GM19395 (cell line): Measurements from ENCODE around the gene DMC1.
"Not testable (repeated sequence)": the region's sequence is repeated elsewhere in the genome, so short reads cannot be mapped to it uniquely, and the experiment has no call there.

Experiments
- ATAC-seq: cut with Tn5 transposase; IDR thresholded peaks from one replicate; pipeline ENCODE4 v1.9.1; 2021; ENCODE audit warnings: mild to moderate bottlenecking, moderate library complexity; ENCODE audit not compliant: unreplicated experiment

DMC1 gene, protein sequence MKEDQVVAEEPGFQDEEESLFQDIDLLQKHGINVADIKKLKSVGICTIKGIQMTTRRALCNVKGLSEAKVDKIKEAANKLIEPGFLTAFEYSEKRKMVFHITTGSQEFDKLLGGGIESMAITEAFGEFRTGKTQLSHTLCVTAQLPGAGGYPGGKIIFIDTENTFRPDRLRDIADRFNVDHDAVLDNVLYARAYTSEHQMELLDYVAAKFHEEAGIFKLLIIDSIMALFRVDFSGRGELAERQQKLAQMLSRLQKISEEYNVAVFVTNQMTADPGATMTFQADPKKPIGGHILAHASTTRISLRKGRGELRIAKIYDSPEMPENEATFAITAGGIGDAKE

GRCh38 chr22:38569972-38570778, at the start of gene DMC1:
Gene DMC1, minus strand, starts transcription at chr22:38570183. Its CDS starts 1,927 bp downstream, at chr22:38568256.
- ATAC-seq = no peak

- no peak for ATAC-seq
Observed at GRCh38 chr22:38618682-38619081, 48.7 kb upstream of the DMC1 start.

GRCh38 chr22:38618258-38618657, 48.3 kb upstream of the DMC1 start:
- ATAC-seq = no peak

DNA sequence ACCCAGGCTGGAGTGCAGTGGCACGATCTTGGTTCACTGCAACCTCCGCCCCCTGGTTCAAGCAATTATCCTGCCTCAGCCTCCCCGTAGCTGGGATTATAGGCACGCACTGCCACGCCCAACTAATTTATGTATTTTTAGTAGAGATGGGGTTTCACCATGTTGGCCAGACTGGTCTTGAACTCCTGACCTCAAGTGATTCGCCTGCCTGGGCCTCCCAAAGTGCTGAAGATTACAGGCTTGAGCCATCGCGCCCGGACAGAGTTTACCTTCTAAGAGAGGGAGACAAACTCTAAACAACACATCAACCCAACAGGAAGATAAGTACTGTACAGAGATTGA, 45.1 kb upstream of the DMC1 start:
- not testable (repeated sequence) for ATAC-seq

DNA sequence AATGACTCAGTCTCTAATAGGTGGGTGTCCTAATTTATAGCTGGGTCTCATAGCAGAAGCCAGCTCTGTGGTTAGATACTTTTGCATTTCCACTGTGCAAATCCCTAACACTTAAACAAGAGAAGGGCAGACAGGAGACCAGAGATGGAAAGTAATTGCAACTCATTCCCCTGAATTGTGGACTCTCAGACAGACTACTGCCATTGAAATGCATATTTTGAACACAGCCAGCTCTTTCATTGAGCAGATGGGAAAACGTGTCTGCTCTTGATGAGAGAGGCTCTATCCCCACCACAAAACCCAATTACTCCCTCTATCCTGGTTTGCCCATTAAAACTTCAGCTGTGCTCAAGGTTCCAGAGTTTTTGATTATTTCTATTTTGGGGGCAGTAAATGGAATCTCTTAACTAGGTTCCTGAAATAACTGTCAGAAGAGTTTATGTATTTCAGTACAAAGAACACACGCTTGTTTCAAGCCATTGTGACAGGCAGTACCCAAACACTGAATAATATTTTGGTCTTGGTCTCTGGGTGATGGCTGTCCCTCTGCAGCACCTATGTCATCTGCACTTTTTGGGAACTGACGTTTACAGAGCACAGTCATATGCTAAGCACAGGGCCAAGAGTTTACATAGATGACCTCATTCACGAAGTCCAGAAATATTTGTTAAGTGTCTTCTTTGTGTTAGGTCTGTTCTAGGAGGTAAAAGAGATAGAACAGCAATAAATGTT, 44.5 kb upstream of the DMC1 start:
- ATAC-seq = no peak

DNA sequence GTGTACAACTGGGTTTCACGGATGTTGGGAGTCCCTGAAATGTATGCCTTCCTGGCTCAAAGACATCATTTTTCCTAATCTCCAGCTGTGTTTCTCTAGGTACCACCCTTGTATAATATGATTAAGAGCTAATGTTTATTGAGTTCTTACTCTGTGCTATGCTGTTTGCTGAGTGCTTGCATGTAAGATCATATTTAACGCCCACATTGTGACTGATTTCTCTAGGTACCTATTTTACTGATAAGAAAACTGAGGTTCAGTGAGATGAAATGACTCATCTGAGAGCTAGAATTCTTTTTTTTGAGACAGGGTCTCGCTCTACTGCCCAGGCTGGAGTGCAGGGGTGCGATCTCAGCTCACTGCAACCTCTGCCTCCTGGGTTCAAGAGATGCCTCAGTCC, 43.6 kb upstream of the DMC1 start:
- ATAC-seq = no peak

GRCh38 chr22:38612217-38613006, 42.4 kb upstream of the DMC1 start:
- ATAC-seq = no peak

DNA sequence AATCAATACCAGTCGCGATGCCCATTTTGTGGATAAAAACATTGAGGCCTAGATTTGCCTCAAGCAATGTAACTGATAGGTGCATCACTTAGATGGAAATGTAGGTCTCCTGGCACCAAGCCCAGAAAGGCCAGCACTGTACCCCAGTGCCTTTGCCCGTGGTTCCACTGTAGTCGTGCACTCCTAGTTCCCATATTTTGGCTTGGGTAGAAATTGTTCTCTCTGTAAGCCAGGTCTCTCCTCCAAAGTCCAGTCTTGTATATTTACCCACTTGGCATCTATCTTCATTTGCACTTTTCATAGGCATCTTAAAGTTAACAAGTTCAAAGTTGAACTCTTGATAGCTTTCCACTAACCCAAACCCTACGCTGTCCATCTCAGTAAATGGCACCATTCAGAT, 41.6 kb upstream of the DMC1 start:
- no peak for ATAC-seq

GRCh38 chr22:38610234-38610633, 40.3 kb upstream of the DMC1 start:
- ATAC-seq = no peak

DNA sequence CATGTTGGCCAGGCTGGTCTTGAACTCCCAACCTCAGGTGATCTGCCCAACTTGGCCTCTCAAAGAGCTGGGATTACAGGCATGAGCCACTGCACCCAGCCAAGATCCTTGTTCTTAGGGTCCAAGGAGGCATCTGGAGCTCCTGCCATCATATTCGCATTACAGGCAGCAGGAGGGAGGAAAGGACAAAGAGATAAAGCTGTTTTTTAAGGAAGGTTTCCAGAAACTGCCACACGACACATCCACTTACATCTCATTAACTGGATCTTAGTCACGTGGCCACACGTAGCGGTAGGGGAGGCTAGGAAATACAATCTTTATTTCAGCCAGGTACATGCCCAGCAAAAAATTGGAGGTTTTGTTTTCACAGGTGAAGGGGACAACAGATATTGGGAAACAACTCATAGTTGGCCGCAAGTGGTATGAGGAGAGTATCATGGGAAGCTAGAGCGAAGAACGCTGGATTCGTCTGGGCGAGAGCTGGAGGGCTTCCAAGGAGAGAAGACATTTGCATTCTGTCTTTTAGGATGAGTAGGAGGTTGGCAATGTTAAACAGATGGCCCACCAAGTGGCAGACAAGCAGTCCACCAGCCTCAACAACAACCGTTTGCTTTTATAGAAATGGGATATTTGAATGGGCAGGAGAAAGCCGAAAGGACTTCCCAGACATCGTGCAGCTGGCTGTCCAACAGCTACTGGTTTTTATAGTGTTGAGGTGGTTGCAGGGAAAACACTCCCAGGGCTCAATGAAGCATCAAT, 39.2 kb upstream of the DMC1 start:
- no peak for ATAC-seq

DNA sequence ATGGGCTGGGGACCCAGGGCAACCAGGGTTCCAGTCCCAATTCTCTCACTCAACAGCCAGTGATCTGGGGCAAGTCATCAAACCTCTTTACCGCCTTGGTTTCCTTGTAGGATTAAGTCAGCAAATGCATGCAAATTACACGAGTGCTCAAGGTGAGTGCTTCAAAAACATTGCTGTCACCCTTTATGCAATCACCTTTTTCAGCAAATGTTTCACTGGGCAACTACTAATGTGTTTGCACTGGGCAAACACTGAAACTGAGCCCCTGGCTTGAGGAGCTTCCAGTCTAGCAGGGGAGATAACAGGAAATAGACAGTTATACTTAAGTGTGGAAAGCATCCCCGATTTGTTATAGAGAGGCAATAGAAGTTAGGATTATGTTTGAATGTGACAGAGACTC, 37.7 kb upstream of the DMC1 start:
- ATAC-seq = no peak

DNA sequence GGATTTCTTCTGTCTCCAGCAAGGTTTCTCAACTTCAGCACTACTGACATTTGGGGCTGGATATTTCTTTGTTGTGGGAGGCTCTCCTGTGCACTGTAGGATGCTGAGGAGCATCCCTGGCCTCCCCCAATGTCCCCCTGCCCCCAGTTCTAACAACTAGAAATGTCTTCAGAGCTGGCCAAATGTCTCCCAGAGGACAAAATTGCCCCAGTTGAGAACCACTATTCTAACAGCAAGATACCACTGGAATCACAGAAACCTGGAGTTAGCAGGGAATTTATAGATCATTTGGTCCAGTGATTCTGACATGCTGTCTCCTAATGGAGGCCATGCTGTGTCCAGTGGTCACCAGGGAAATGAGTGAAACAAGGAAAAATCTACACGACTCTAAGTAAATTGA, 32.2 kb upstream of the DMC1 start:
- no peak for ATAC-seq

GRCh38 chr22:38601221-38601764, 31.3 kb upstream of the DMC1 start:
- ATAC-seq = no peak

- no peak for ATAC-seq
Observed at GRCh38 chr22:38599466-38599865, 29.5 kb upstream of the DMC1 start.

DNA sequence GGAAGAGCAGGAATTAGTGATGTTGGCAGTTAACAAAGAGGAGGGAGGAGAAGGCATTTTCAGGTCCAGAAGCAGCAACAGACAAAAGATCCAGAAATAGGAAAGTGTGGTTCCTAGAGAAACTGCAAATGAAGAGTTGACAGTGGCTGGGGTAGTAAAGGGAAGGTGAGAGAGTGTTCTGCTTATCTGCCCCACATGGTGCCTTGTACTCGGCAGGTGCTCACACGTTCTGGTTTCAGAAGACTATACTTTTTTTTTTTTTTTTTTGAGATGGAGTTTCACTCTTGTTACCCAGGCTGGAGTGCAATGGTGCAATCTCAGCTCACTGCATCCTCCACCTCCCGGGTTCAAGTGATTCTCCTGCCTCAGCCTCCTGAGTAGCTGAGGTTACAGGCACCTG, 12.9 kb upstream of the DMC1 start:
- not testable (repeated sequence) for ATAC-seq

GRCh38 chr22:38578505-38578904, 8.5 kb upstream of the DMC1 start:
- no peak for ATAC-seq

DNA sequence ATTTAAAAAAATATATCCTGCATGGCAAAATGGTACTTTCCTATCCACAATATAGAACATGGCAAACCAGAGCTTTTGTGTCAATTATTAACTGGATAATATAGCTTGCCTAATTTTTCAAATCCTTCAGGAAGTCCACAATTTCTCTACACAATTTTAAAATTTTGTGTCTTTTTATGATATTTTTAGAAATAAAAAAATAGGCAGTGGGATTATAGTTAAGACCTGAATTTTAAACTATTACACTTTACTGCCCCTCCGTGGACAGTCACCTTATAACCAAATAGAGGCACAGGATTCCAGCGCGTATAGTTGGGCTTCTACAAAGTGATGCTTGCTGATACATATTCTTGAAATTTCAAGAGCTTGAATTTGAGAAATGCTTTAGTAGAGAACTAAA, 2.1 kb upstream of the DMC1 start:
- ATAC-seq = no peak

GRCh38 chr22:38570779-38571364, 889 bp upstream of the DMC1 start:
- no peak for ATAC-seq

DNA sequence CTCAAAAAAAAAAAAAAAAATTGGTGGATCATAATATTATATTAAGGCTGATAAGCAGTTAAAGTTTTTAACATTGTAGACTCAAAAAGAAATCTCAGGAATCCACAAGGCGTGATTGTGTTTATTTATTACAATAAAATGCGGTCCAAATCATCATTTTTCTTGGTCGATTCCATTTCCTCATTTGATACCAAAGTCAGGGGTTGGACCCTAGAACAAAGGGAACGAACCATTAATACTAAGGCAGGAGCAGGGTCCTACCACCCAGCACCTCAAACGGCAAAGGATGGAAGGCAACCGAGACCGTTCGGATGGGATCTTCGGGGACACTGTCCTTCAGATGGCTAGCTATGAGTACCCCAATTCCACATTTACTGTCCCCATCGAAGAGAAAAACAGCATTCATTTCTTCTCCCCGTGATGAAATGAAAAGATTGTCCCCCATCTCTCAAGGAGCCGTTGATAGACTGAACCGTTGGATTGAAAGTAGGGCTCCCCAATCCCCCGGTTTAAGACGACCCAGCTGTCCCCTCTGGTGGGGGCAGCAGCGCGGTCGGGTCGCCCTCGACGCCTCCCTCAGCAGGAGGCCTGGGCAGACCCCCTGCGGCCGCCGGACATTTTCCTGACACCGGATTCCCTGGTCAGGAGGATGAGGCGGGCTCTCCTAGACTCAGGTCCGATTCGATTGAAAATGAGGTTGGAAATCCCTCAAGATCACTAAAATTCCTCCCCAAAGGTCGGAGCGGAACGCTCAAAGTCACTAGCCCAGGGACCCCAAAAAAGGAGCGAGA, 607 bp downstream of the DMC1 start:
- no peak for ATAC-seq
